PC-9 (cell line): ENCODE measurements around the gene KIAA0513. TPM values are rescaled to one million over a fixed set of nuclear protein-coding genes. Genes with fewer than 3 reads are reported as not detected.

ENCODE experiments used
- BruUV-seq: library from RNA; stranded (reverse); fragments of 400-500 nt; replicated peaks from 2 replicates; lab custom pipeline; 2021; lab: Mats Ljungman, UMichigan
- CTCF ChIA-PET: fragments of 300-600 bp; sonication (Branson Sonifier 250); formaldehyde crosslinking; loops from one replicate; lab custom pipeline; 2022; ENCODE audit warnings: antibody characterized with exemption; lab: Charles Lee
- POLR2A ChIA-PET: fragments of 300-600 bp; sonication (Branson Sonifier 250); formaldehyde crosslinking; loops from one replicate; lab custom pipeline; 2022; ENCODE audit warnings: antibody characterized with exemption; ENCODE audit not compliant: unreplicated experiment; lab: Charles Lee
- DNase-seq, 2 experiments: peaks; one replicate each; pipeline versions ENCODE4 v3.0.0 to v3.0.0-alpha.2; 2015 to 2022; ENCODE audit warnings: mixed read lengths in 1 of 2
- H2AFZ ChIP-seq: fragments of 200-600 bp; sonication (generic); 2 replicates; pipeline ENCODE4 v1.8.1; 2017; ENCODE audit warnings: antibody characterized with exemption
- H3F3A ChIP-seq: fragments of 200-600 bp; sonication (generic); 2 replicates; pipeline ENCODE4 v1.8.1; 2017; ENCODE audit warnings: antibody characterized with exemption, mild to moderate bottlenecking, low read depth; ENCODE audit not compliant: insufficient read depth
- H3K27ac ChIP-seq: fragments of 200-600 bp; sonication (generic); 2 replicates; pipeline ENCODE4 v1.6.1; 2016; ENCODE audit warnings: mixed run types
- H3K27me3 ChIP-seq: fragments of 200-600 bp; sonication (generic); 2 replicates; pipeline ENCODE4 v1.6.1; 2016; ENCODE audit warnings: low read depth, mixed run types; ENCODE audit not compliant: insufficient read depth
- H3K36me3 ChIP-seq: fragments of 200-600 bp; sonication (generic); 2 replicates; pipeline ENCODE4 v1.6.1; 2016; ENCODE audit warnings: low read depth, mixed run types
- H3K4me1 ChIP-seq: fragments of 200-600 bp; sonication (generic); replicated peaks from 2 replicates; pipeline ENCODE4 v1.6.1; 2016; ENCODE audit warnings: mixed run types; ENCODE audit not compliant: insufficient read depth
- H3K4me2 ChIP-seq: fragments of 200-600 bp; sonication (generic); 2 replicates; pipeline ENCODE4 v1.6.1; 2017; ENCODE audit warnings: mixed run types
- H3K4me3 ChIP-seq: fragments of 200-600 bp; sonication (generic); 2 replicates; pipeline ENCODE4 v1.6.1; 2016; ENCODE audit warnings: mixed run types
- H3K79me2 ChIP-seq: fragments of 200-600 bp; sonication (generic); 2 replicates; pipeline ENCODE4 v1.6.1; 2017; ENCODE audit warnings: low read depth, mixed run types
- H3K9me2 ChIP-seq: fragments of 200-600 bp; sonication (generic); 2 replicates; pipeline ENCODE4 v1.8.1; 2017; ENCODE audit warnings: mild to moderate bottlenecking; ENCODE audit not compliant: insufficient read depth
- H3K9me3 ChIP-seq: fragments of 200-600 bp; sonication (generic); 2 replicates; pipeline ENCODE4 v1.8.1; 2016; ENCODE audit warnings: low read depth; ENCODE audit not compliant: insufficient read depth
- H4K20me1 ChIP-seq: fragments of 200-600 bp; sonication (generic); 2 replicates; pipeline ENCODE4 v1.8.1; 2017; ENCODE audit not compliant: insufficient read depth
- CTCF ChIP-seq: fragments of 200-600 bp; sonication (generic); conservative IDR thresholded peaks from 2 replicates; pipeline ENCODE4 v1.6.1; 2017; ENCODE audit warnings: mixed run types, antibody characterized with exemption, mild to moderate bottlenecking, moderate library complexity
- EZH2 ChIP-seq: fragments of 200-600 bp; sonication (generic); IDR thresholded peaks from 2 replicates; pipeline ENCODE4 v1.8.0; 2017; ENCODE audit warnings: antibody characterized with exemption, low read depth
- intact Hi-C: fragments of 100-400 bp; cut with micrococcal nuclease; formaldehyde crosslinking; loops from one replicate; pipeline ENCODE4 v1.10.0; 2022; ENCODE audit not compliant: unreplicated experiment
- total RNA-seq: library from RNA; stranded (reverse); gene quantifications from 2 replicates; pipeline ENCODE4 v1.2.3, GENCODE V29; 2021

KIAA0513 gene
- total RNA-seq, 1 experiment from 2014 or later, result 4.3 TPM

- no TSS peak for BruUV-seq
These were observed 10.1 kb downstream of the KIAA0513 start for GRCh38 chr16:85037721-85038120.

GRCh38 chr16:85040685-85041084, 13.1 kb downstream of the KIAA0513 start:
- no peaks in the 10 kb centered on the region for H4K20me1 ChIP-seq
- H3K9me2 ChIP-seq, result no peaks in the 10 kb centered on the region
- DNase-seq, result no peak
- H3K27ac ChIP-seq, result no peak overlapping the region
- TF ChIP-seq EZH2, result no peak
- no peaks in the 10 kb centered on the region for H3K36me3 ChIP-seq
- no TSS peak for BruUV-seq
- no peaks in the 10 kb centered on the region for H3K79me2 ChIP-seq
- H3K4me2 ChIP-seq, result no peak overlapping the region
- H3K4me1 ChIP-seq, result peaks cover 20% of the 10 kb centered on the region
- H3K27me3 ChIP-seq, result 0 out of 2 replicates have a peak, but pooled peaks cover 3% of the 10 kb centered on the region
- H3K9me3 ChIP-seq, result no peaks in the 10 kb centered on the region
- intact Hi-C loops, result no loop called here
- no peak overlapping the region for H2AFZ ChIP-seq
- ChIA-PET CTCF (no interaction called here), POLR2A (no interaction called here)
- peaks cover 20% of the 10 kb centered on the region for H3F3A ChIP-seq
- H3K4me3 ChIP-seq, result no peak overlapping the region

More at GRCh38 chr16:85037721-85038120, 10.1 kb downstream of the KIAA0513 start:
- H3K79me2 ChIP-seq, result no peaks in the 10 kb centered on the region
- peaks cover 20% of the 10 kb centered on the region for H3F3A ChIP-seq
- DNase-seq, result no peak
- H3K4me2 ChIP-seq, result peak overlapping the region; percentile 74
- intact Hi-C loops, result loop anchor here (2.0 kb wide), 1 partner anchor 43 kb away; no protein-coding TSS in a partner anchor
- peak overlapping the region; percentile 35; the same call in 1 of the 2 replicates for H3K4me3 ChIP-seq
- ChIA-PET POLR2A (no interaction called here), CTCF (interaction anchor here (0.6 kb wide), 1 partner anchor 66 kb away, joined by 3 read pairs; no protein-coding TSS in a partner anchor)
- H3K36me3 ChIP-seq, result no peaks in the 10 kb centered on the region
- no peak overlapping the region for H2AFZ ChIP-seq
- H3K27ac ChIP-seq, result peak overlapping the region; percentile 77
- 0 out of 2 replicates have a peak, but pooled peaks cover 3% of the 10 kb centered on the region for H3K27me3 ChIP-seq
- no peaks in the 10 kb centered on the region for H4K20me1 ChIP-seq
- TF ChIP-seq EZH2, result no peak
- TF ChIP-seq CTCF, result no peak
- no peaks in the 10 kb centered on the region for H3K9me2 ChIP-seq
- H3K4me1 ChIP-seq, result peaks cover 20% of the 10 kb centered on the region
- H3K9me3 ChIP-seq, result no peaks in the 10 kb centered on the region

GRCh38 chr16:85041219-85042166, 13.9 kb downstream of the KIAA0513 start:
- intact Hi-C loops, result no loop called here
- H3K4me1 ChIP-seq, result peaks cover 14% of the 10 kb centered on the region
- H3F3A ChIP-seq, result peaks cover 15% of the 10 kb centered on the region
- H3K4me2 ChIP-seq, result no peak overlapping the region
- no peaks in the 10 kb centered on the region for H3K9me3 ChIP-seq
- POLR2A ChIA-PET, result interaction anchor here (0.6 kb wide), 1 partner anchor 14 kb away, joined by 3 read pairs; no protein-coding TSS in a partner anchor
- H3K27ac ChIP-seq, result no peak overlapping the region
- H4K20me1 ChIP-seq, result no peaks in the 10 kb centered on the region
- TF ChIP-seq EZH2 (no peak), CTCF (no peak)
- no TSS peak for BruUV-seq
- H3K4me3 ChIP-seq, result no peak overlapping the region
- no peak for DNase-seq
- CTCF ChIA-PET, result no interaction called here
- 0 out of 2 replicates have a peak, but pooled peaks cover 3% of the 10 kb centered on the region for H3K27me3 ChIP-seq
- no peaks in the 10 kb centered on the region for H3K9me2 ChIP-seq
- H3K36me3 ChIP-seq, result no peaks in the 10 kb centered on the region
- no peaks in the 10 kb centered on the region for H3K79me2 ChIP-seq
- no peak overlapping the region for H2AFZ ChIP-seq
